NCI-H2196 treated with DMSO at 0.1 percent for 48 hours (cell line): ENCODE measurements around the gene DIRAS1.

ENCODE experiments used
- DNase-seq: peaks from one replicate; lab custom pipeline; 2025; ENCODE audit not compliant: unreplicated experiment; lab: John Stamatoyannopoulos, UW

DIRAS1 gene

GRCh38 chr19:2755811-2756210, 34.6 kb upstream of the DIRAS1 start:
- DNase-seq: no peak

- DNase-seq: no peak
Observed at GRCh38 chr19:2755448-2755705, 34.2 kb upstream of the DIRAS1 start.

GRCh38 chr19:2754659-2755447, 33.7 kb upstream of the DIRAS1 start:
- no peak for DNase-seq

- no peak for DNase-seq
Observed at GRCh38 chr19:2751438-2751830, 30.3 kb upstream of the DIRAS1 start.

- no peak for DNase-seq
Observed at GRCh38 chr19:2750808-2751437, 29.8 kb upstream of the DIRAS1 start.

- no peak for DNase-seq
Observed at GRCh38 chr19:2747349-2747748, 26.2 kb upstream of the DIRAS1 start.

- no peak for DNase-seq
Observed at GRCh38 chr19:2744113-2744512, 22.9 kb upstream of the DIRAS1 start.

GRCh38 chr19:2743099-2743498, 21.9 kb upstream of the DIRAS1 start:
- DNase-seq: no peak

- no peak for DNase-seq
Observed at GRCh38 chr19:2740314-2740656, 19.1 kb upstream of the DIRAS1 start.

- peak; percentile 87 for DNase-seq
Observed at GRCh38 chr19:2739602-2740313, 18.6 kb upstream of the DIRAS1 start, which contains the start of gene SLC39A3. Gene SLC39A3, minus strand, starts transcription at chr19:2740017. Its CDS starts 2,760 bp downstream, at chr19:2737257.

GRCh38 chr19:2736550-2737190, 15.5 kb upstream of the DIRAS1 start:
- DNase-seq: no peak

GRCh38 chr19:2735374-2735773, 14.2 kb upstream of the DIRAS1 start:
- DNase-seq: no peak

- DNase-seq: no peak
Observed at GRCh38 chr19:2734589-2735288, 13.6 kb upstream of the DIRAS1 start.

GRCh38 chr19:2733930-2734588, 12.9 kb upstream of the DIRAS1 start:
- DNase-seq: no peak

GRCh38 chr19:2732883-2733282, 11.7 kb upstream of the DIRAS1 start:
- no peak for DNase-seq

GRCh38 chr19:2732157-2732725, 11.1 kb upstream of the DIRAS1 start:
- DNase-seq: no peak

GRCh38 chr19:2731181-2731995, 10.2 kb upstream of the DIRAS1 start:
- DNase-seq: no peak

GRCh38 chr19:2729943-2730818, 9.0 kb upstream of the DIRAS1 start:
- DNase-seq: no peak
